RWPE2 (cell line): ENCODE measurements around the gene SOHLH1.

Source experiments
- ATAC-seq: fragments of 200-7000 bp; cut with Tn5 transposase; 3 replicates; pipeline ENCODE4 v1.9.1; 2021; ENCODE audit warnings: low read depth
- DNase-seq: peaks from one replicate; pipeline ENCODE4 v3.0.0-alpha.2; 2020; ENCODE audit warnings: low spot score
- H3K27ac ChIP-seq: fragments of 450-650 bp; 2 replicates; pipeline ENCODE4 v1.5.1; 2017; ENCODE audit warnings: mild to moderate bottlenecking; ENCODE audit not compliant: poor library complexity, severe bottlenecking
- H3K27me3 ChIP-seq: fragments of 250-450 bp; sonication (Bioruptor Pico); 2 replicates; pipeline ENCODE4 v1.5.1; 2021; ENCODE audit warnings: mild to moderate bottlenecking, moderate library complexity; ENCODE audit not compliant: insufficient read depth, poor library complexity, severe bottlenecking
- H3K36me3 ChIP-seq: fragments of 250-450 bp; sonication (Bioruptor Pico); 2 replicates; pipeline ENCODE4 v1.5.1; 2020; ENCODE audit warnings: low read depth, mild to moderate bottlenecking, moderate library complexity
- H3K4me1 ChIP-seq: fragments of 250-450 bp; sonication (Bioruptor Pico); 2 replicates; pipeline ENCODE4 v1.5.1; 2021; ENCODE audit warnings: mild to moderate bottlenecking, moderate library complexity; ENCODE audit not compliant: insufficient read depth, poor library complexity, severe bottlenecking
- H3K4me3 ChIP-seq: fragments of 250-450 bp; sonication (Bioruptor Pico); 2 replicates; pipeline ENCODE4 v1.5.1; 2021; ENCODE audit warnings: mild to moderate bottlenecking, moderate library complexity; ENCODE audit not compliant: severe bottlenecking
- H3K9me3 ChIP-seq: fragments of 250-450 bp; sonication (Bioruptor Pico); 2 replicates; pipeline ENCODE4 v1.5.1; 2021; ENCODE audit warnings: mild to moderate bottlenecking, moderate library complexity; ENCODE audit not compliant: severe bottlenecking
- TF ChIP-seq, protein P1 (sequence below): fragments of 450-650 bp; IDR thresholded peaks from one replicate; pipeline ENCODE4 v1.5.1; 2017; ENCODE audit warnings: mild to moderate bottlenecking, moderate library complexity; ENCODE audit not compliant: poor library complexity, severe bottlenecking

Gene SOHLH1

DNA sequence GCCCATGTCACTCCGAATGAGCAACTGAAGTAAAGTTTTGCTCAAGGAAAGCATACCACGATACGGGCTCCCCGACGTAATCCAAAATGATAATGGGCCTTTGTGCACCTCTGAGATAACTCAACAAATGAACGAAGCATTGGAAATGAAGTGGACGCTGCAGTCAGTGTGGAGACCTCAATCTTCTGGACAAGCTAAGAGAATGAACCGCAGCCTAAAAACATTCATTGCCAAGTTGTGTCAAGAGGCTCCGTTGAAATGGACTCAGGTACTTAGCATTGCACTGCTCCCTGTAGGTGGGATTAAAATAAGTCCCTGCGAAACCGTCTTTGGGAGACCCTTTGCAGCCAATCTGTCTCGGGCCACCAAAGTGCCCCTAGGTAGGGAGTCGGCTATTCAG lies 40.0 kb downstream of the SOHLH1 start:
- Histone ChIP-seq H3K4me1 (no peaks in the 10 kb centered on the region), H3K27me3 (peaks cover 4% of the 10 kb centered on the region), H3K4me3 (no peak overlapping the region), H3K36me3 (no peaks in the 10 kb centered on the region), H3K27ac (no peak overlapping the region), H3K9me3 (no peaks in the 10 kb centered on the region)
- TF ChIP-seq, protein P1, sequence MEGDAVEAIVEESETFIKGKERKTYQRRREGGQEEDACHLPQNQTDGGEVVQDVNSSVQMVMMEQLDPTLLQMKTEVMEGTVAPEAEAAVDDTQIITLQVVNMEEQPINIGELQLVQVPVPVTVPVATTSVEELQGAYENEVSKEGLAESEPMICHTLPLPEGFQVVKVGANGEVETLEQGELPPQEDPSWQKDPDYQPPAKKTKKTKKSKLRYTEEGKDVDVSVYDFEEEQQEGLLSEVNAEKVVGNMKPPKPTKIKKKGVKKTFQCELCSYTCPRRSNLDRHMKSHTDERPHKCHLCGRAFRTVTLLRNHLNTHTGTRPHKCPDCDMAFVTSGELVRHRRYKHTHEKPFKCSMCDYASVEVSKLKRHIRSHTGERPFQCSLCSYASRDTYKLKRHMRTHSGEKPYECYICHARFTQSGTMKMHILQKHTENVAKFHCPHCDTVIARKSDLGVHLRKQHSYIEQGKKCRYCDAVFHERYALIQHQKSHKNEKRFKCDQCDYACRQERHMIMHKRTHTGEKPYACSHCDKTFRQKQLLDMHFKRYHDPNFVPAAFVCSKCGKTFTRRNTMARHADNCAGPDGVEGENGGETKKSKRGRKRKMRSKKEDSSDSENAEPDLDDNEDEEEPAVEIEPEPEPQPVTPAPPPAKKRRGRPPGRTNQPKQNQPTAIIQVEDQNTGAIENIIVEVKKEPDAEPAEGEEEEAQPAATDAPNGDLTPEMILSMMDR = no peak
- ATAC-seq (no peak), DNase-seq (no peak)

DNA sequence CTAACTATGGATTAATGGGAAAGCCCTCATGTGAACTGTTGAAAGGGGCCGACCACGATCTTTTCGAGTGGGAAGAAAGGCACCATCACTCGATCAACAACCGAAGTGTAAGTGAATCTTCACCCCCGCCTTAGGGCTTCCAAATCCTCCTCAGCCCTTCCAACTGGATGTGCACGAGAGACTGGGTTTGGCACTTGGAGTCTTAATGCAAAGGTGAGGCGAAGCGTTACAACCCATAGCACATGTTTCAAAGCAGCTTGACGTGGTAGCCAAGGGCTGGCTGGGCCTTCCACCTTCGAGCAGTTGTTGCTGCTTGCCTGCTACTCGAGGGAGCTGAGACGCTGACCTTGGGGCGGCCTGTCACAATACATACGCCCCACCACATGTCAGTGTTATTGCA lies 41.9 kb downstream of the SOHLH1 start:
- TF ChIP-seq, protein P1 = no peak
- DNase-seq (no peak), ATAC-seq (no peak)
- no peaks in the 10 kb centered on the region for H3K4me1 ChIP-seq
- H3K4me3 ChIP-seq = no peak overlapping the region
- no peak overlapping the region for H3K27ac ChIP-seq
- peaks cover 4% of the 10 kb centered on the region for H3K27me3 ChIP-seq
- no peaks in the 10 kb centered on the region for H3K36me3 ChIP-seq
- H3K9me3 ChIP-seq = no peaks in the 10 kb centered on the region

DNA sequence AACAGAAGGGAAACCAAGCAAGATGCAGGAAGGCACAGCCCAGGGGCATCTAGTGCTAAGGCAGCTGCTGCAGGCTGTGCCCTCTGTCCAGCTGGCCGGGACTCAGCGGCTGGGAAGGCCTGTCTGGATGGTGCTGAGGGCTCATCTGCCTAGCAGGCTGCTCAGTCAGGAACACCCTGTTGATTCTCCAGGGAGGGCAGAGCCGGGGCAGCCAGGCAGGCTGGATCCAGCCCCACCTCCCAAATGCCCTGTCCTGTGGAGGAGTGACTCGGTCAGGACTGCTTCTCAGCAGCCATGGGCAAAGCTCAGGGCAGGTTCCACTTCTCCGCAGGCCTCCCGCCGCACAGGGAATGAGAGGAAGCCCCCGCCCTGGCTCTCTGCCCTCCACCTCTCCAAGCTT lies 44.0 kb downstream of the SOHLH1 start:
- no peak for ATAC-seq

DNA sequence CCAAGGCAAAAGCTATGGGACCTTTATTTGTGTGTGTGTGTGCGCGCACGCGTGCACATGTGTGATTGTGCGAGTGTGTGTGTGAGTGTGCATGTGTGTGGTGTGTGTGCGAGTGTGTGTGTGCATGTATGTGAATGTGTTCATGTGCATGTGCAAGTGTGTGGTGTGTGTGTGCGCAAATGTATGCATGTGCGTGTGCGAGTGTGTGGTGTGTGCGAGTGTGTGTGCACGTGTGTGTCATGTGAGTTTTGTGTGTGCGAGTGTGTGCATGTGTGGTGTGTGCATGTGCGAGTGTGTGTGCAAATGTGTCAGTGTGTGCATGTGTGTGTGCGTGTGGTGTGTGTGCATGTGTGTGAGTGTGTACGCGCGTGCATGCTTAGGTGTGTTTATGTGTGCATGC lies 48.9 kb downstream of the SOHLH1 start:
- ATAC-seq (no peak), DNase-seq (no peak)
- Histone ChIP-seq H3K9me3 (peaks cover 28% of the 10 kb centered on the region), H3K36me3 (no peaks in the 10 kb centered on the region), H3K4me3 (no peak overlapping the region), H3K27me3 (no peaks in the 10 kb centered on the region), H3K4me1 (no peaks in the 10 kb centered on the region), H3K27ac (no peak overlapping the region)
- TF ChIP-seq, protein P1 = no peak

More for the DNA sequence above, 44.0 kb downstream of the SOHLH1 start:
- no peak overlapping the region for H3K4me3 ChIP-seq
- peaks cover 4% of the 10 kb centered on the region for H3K27me3 ChIP-seq
- DNase-seq = no peak
- no peaks in the 10 kb centered on the region for H3K36me3 ChIP-seq
- no peaks in the 10 kb centered on the region for H3K9me3 ChIP-seq
- no peak overlapping the region for H3K27ac ChIP-seq
- TF ChIP-seq, protein P1 = no peak
- H3K4me1 ChIP-seq = no peaks in the 10 kb centered on the region

DNA sequence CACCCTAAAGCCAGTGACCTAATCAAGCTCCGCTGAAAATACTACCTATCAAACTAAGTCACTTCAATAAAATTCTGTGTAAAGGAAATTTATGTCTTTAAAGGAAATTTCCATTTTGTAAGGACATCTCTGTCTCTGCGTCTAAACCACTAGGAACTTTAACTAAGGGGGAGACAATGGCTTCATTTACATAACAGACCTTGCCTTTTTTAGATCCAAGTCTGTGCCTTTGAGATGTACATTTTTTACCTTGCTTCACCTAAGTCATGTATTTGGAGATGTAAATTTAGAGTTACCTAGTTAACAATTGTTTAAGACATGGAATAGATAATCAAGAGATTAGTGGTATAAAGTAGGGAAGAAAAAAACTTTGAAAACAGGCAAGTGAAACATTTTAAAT lies 49.8 kb downstream of the SOHLH1 start:
- H3K27ac ChIP-seq = no peak overlapping the region
- H3K27me3 ChIP-seq = no peaks in the 10 kb centered on the region
- ATAC-seq (no peak), DNase-seq (no peak)
- H3K4me1 ChIP-seq = no peaks in the 10 kb centered on the region
- TF ChIP-seq, protein P1 = no peak
- no peaks in the 10 kb centered on the region for H3K36me3 ChIP-seq
- H3K4me3 ChIP-seq = no peak overlapping the region
- peaks cover 29% of the 10 kb centered on the region for H3K9me3 ChIP-seq
